ENCODE measurements around the gene PTPRN2. TPM values are rescaled to one million over a fixed set of nuclear protein-coding genes. Genes with fewer than 3 reads are reported as not detected.

Gene PTPRN2
- total RNA-seq, 1 donor, result 0.09 TPM

DNA sequence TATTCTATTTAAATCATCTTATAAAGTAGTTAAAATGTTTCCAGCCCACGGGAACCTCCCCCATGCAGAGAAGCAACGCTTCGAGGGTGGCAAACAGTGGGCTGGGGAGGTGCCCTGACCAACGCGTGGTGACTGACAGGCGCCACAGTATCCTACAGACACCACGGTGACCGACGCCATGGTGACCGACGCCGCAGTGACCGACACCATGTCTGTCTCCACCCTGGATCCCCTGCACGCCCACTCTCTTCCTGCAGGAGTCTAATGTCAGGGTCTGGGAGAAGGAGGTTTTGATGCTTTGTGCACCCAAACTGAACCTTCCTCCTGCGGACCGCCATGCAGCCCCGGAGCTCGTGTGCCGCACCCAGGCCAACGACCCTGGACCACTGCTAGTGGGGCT, 464.4 kb downstream of the PTPRN2 start:
- H3K4me3 ChIP-seq (ENCODE audit: low read depth, low read length), result no peak overlapping the region
- DNase-seq (ENCODE audit: low read depth), result no peak
- TF ChIP-seq, protein P1, sequence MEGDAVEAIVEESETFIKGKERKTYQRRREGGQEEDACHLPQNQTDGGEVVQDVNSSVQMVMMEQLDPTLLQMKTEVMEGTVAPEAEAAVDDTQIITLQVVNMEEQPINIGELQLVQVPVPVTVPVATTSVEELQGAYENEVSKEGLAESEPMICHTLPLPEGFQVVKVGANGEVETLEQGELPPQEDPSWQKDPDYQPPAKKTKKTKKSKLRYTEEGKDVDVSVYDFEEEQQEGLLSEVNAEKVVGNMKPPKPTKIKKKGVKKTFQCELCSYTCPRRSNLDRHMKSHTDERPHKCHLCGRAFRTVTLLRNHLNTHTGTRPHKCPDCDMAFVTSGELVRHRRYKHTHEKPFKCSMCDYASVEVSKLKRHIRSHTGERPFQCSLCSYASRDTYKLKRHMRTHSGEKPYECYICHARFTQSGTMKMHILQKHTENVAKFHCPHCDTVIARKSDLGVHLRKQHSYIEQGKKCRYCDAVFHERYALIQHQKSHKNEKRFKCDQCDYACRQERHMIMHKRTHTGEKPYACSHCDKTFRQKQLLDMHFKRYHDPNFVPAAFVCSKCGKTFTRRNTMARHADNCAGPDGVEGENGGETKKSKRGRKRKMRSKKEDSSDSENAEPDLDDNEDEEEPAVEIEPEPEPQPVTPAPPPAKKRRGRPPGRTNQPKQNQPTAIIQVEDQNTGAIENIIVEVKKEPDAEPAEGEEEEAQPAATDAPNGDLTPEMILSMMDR (IDR thresholded peaks at IDR 0.05; ENCODE audit: insufficient read depth, low read length), result no peak

DNA sequence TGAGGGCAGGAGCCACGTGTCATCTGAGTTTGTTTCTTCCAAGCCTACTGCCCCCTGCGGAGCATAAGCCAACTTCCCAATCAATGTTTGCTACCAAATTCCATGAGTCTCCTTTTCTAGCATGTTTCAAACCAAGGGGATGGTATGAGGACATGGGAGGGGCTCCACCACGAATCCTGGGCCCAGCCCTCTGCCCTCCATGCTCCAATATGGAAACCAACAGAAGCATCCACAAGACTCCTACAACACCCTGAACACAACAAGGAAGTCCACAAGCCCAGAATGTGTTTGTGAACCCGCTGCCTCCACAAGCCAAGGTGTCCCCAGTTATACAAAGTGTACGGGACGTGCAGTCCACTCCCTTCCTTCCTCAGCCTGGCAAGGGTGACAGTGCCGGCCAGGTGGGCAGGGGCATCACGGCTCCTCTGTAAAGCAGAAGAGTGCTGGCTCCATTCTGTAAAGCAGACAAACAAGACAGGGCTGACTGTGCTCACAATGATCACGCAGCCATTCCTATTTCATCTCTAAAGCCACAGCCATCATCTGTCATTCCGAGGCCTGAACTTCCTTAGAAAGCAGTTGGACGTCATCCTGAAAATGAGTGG, 466.1 kb downstream of the PTPRN2 start:
- TF ChIP-seq, protein P1 (IDR thresholded peaks at IDR 0.05; ENCODE audit: insufficient read depth, low read length), result no peak
- no peak overlapping the region for H3K4me3 ChIP-seq (ENCODE audit: low read depth, low read length)
- DNase-seq (ENCODE audit: low read depth), result no peak

- H3K4me3 ChIP-seq (ENCODE audit: low read depth, low read length), result no peak overlapping the region
- TF ChIP-seq, protein P1 (IDR thresholded peaks at IDR 0.05; ENCODE audit: insufficient read depth, low read length), result no peak
- no peak for DNase-seq (ENCODE audit: low read depth)
Observed at GRCh38 chr7:158120716-158121115, 466.9 kb downstream of the PTPRN2 start.

DNA sequence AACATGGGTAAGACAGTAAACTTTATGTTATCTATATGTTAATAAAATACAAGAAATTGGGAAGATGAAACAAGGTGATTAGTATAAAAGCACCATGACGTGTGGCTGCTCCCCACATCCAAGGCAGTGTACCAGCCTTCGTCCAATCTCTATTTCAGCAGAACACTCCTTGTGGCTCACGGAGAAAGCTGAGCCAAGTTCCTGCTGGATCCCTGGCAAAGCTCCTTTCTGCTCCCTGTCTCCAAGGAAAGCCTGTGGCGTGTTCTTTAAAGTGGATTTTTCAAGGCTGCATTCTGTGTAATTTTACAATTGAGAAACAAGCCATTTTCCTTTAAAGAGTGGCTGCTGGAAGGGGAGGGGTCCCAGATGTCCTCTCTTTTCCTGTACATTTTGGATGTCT, 467.3 kb downstream of the PTPRN2 start:
- no peak overlapping the region for H3K4me3 ChIP-seq (ENCODE audit: low read depth, low read length)
- no peak for DNase-seq (ENCODE audit: low read depth)
- TF ChIP-seq, protein P1 (IDR thresholded peaks at IDR 0.05; ENCODE audit: insufficient read depth, low read length), result no peak

DNA sequence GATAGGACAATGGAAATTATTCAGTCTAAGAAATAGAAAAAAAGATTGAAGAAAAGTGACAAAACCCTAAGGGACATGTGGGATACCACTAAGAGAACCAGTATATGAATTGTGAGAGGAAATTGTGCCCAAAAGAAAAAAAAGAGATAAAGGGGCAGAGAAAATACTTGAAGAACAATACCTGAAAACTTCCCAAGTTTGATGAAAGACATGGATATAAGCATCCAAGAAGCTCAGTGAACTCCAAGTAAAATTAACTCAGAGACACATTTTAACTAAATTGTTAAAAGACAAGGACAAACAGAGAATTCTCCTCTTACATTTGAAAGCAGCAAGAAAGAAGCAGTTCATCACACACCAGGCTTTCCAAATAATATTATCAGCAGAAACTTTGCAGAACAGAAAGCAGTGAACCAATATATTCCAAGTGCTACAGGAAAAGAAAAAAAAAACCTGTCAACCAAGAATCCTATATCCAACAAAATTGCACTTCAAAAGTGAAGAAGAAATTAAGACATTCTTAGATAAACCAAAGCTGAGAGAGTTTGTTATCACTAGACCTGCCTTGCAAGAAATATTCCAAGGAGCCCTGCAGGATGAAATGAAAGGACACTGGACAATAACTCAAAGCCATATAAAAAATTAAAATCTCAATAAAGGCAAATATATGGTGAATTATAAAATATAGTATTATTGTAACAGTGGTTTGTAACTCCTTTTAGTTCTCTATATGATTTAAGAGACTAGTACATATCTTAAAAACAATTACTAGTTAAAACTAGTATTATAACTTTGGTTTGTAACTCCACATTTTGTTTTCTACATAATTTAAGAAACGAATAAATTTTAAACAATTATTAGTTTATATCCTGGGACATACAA, 470.0 kb downstream of the PTPRN2 start:
- TF ChIP-seq, protein P1 (IDR thresholded peaks at IDR 0.05; ENCODE audit: insufficient read depth, low read length), result no peak
- DNase-seq (ENCODE audit: low read depth), result no peak
- H3K4me3 ChIP-seq (ENCODE audit: low read depth, low read length), result no peak overlapping the region

DNA sequence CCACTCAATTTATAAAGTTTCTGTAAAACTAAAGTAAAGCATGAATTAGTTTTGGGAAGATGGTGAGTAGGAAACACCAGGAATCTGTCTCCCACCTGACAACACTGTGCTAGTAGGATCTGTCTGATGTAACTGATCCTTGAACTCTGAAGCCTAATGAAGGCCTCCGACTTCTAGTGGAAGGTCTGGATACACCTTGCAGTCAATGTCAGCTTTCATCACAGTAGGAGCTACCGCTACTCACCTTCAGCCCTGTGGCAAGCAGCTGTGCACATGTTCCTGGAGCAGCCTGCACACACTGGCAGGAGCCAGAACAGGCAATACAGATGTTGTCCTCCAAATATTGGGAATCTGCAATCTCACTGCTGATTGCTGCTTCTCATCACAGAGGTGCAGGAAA, 471.4 kb downstream of the PTPRN2 start:
- H3K4me3 ChIP-seq (ENCODE audit: low read depth, low read length), result no peak overlapping the region
- DNase-seq (ENCODE audit: low read depth), result no peak
- TF ChIP-seq, protein P1 (IDR thresholded peaks at IDR 0.05; ENCODE audit: insufficient read depth, low read length), result no peak

Data from fibroblast of the aortic adventitia (primary cell).